Left forelimb (tissue), 1 donor: ENCODE measurements around the gene LAMA1.

ENCODE experiments used
- DNase-seq: peaks from one replicate; pipeline ENCODE4 v3.0.0-alpha.2; 2018; ENCODE audit warnings: low spot score

The LAMA1 gene

GRCh38 chr18:7056026-7056425, 61.6 kb downstream of the LAMA1 start:
- DNase-seq, result no peak

GRCh38 chr18:7049951-7050350, 67.6 kb downstream of the LAMA1 start:
- DNase-seq, result no peak

GRCh38 chr18:7048081-7048480, 69.5 kb downstream of the LAMA1 start:
- DNase-seq, result no peak

- DNase-seq, result no peak
Measured at GRCh38 chr18:7047336-7047735, 70.3 kb downstream of the LAMA1 start.

- DNase-seq, result peak; percentile 73
Measured at GRCh38 chr18:7038330-7038851, 79.2 kb downstream of the LAMA1 start.

GRCh38 chr18:7037470-7037869, 80.1 kb downstream of the LAMA1 start:
- DNase-seq, result no peak

GRCh38 chr18:7035807-7036206, 81.8 kb downstream of the LAMA1 start:
- DNase-seq, result no peak

- no peak for DNase-seq
Measured at GRCh38 chr18:7034924-7035323, 82.7 kb downstream of the LAMA1 start.

GRCh38 chr18:7032537-7032936, 85.1 kb downstream of the LAMA1 start:
- DNase-seq, result no peak

- DNase-seq, result no peak
Measured at GRCh38 chr18:7028625-7029024, 89.0 kb downstream of the LAMA1 start.

- no peak for DNase-seq
Measured at GRCh38 chr18:7025194-7025593, 92.4 kb downstream of the LAMA1 start.

- no peak for DNase-seq
Measured at GRCh38 chr18:7023581-7023980, 94.0 kb downstream of the LAMA1 start.

- no peak for DNase-seq
Measured at GRCh38 chr18:7023063-7023580, 94.5 kb downstream of the LAMA1 start.

GRCh38 chr18:7021994-7022840, 95.4 kb downstream of the LAMA1 start:
- no peak for DNase-seq

- no peak for DNase-seq
Measured at GRCh38 chr18:7020995-7021777, 96.4 kb downstream of the LAMA1 start.

- no peak for DNase-seq
Measured at GRCh38 chr18:7017013-7017412, 100.6 kb downstream of the LAMA1 start.

- no peak for DNase-seq
Measured at GRCh38 chr18:7011142-7011541, 106.5 kb downstream of the LAMA1 start.

GRCh38 chr18:7004009-7004408, 113.6 kb downstream of the LAMA1 start:
- DNase-seq, result no peak

- DNase-seq, result no peak
Measured at GRCh38 chr18:7002107-7002506, 115.5 kb downstream of the LAMA1 start.

- DNase-seq, result no peak
Measured at GRCh38 chr18:7000484-7001096, 117.0 kb downstream of the LAMA1 start.

- no peak for DNase-seq
Measured at GRCh38 chr18:6997808-6998207, 119.8 kb downstream of the LAMA1 start.

- no peak for DNase-seq
Measured at GRCh38 chr18:6994771-6995430, 122.7 kb downstream of the LAMA1 start.
